GM23338 (cell line): ENCODE results near the gene SH2D6. TPM values are rescaled to one million over a fixed set of nuclear protein-coding genes. Genes with fewer than 3 reads are reported as not detected.
A peak's percentile ranks its signal among the peaks of the same experiment; 100 is the strongest.

Source experiments
- ATAC-seq: fragments of 200-7000 bp; cut with Tn5 transposase; 3 replicates; pipeline ENCODE4 v1.9.1; 2020
- DNase-seq: peaks from one replicate; pipeline ENCODE4 v3.0.0-alpha.2; 2015; ENCODE audit warnings: low spot score
- H2AFZ ChIP-seq: fragments of 200-600 bp; sonication (generic); 2 replicates; pipeline ENCODE4 v1.8.0; 2016; ENCODE audit warnings: antibody characterized with exemption, mild to moderate bottlenecking, moderate library complexity
- H3F3A ChIP-seq: fragments of 200-600 bp; sonication (generic); replicated peaks from 2 replicates; pipeline ENCODE4 v1.8.0; 2017; ENCODE audit warnings: antibody characterized with exemption, mixed run types, low read depth
- H3K27ac ChIP-seq: fragments of 200-600 bp; sonication (generic); 2 replicates; pipeline ENCODE4 v1.6.1; 2016; ENCODE audit warnings: low read depth
- H3K27me3 ChIP-seq: fragments of 200-600 bp; sonication (generic); 2 replicates; pipeline ENCODE4 v1.8.0; 2016; ENCODE audit warnings: mild to moderate bottlenecking, mixed run types, moderate library complexity; ENCODE audit not compliant: insufficient read depth
- H3K36me3 ChIP-seq: fragments of 200-600 bp; sonication (generic); 2 replicates; pipeline ENCODE4 v1.8.0; 2016; ENCODE audit warnings: mild to moderate bottlenecking; ENCODE audit not compliant: insufficient read depth
- H3K4me1 ChIP-seq: fragments of 200-600 bp; sonication (generic); 2 replicates; pipeline ENCODE4 v1.8.0; 2016; ENCODE audit warnings: mild to moderate bottlenecking, moderate library complexity; ENCODE audit not compliant: insufficient read depth
- H3K4me2 ChIP-seq: fragments of 200-600 bp; sonication (generic); 2 replicates; pipeline ENCODE4 v1.7.1; 2017; ENCODE audit warnings: mixed run types
- H3K4me3 ChIP-seq: fragments of 200-600 bp; sonication (generic); 2 replicates; pipeline ENCODE4 v1.6.1; 2016; ENCODE audit warnings: mixed run types
- H3K79me2 ChIP-seq: fragments of 200-600 bp; sonication (generic); replicated peaks from 2 replicates; pipeline ENCODE4 v1.8.0; 2017; ENCODE audit warnings: mild to moderate bottlenecking; ENCODE audit not compliant: insufficient read depth
- H3K9me2 ChIP-seq: fragments of 200-600 bp; sonication (generic); 2 replicates; pipeline ENCODE4 v1.8.0; 2017; ENCODE audit not compliant: insufficient read depth
- H4K20me1 ChIP-seq: fragments of 200-600 bp; sonication (generic); replicated peaks from 2 replicates; pipeline ENCODE4 v1.8.0; 2017; ENCODE audit warnings: mild to moderate bottlenecking; ENCODE audit not compliant: insufficient read depth
- H3K27ac Mint-ChIP-seq: 2 replicates; pipeline ENCODE4 v1.8.0; 2020; ENCODE audit warnings: inconsistent platforms, mild to moderate bottlenecking, moderate library complexity, mixed read lengths
- H3K27me3 Mint-ChIP-seq: 3 replicates; pipeline ENCODE4 v1.8.0; 2022; ENCODE audit warnings: low read depth, mild to moderate bottlenecking, moderate library complexity, mixed read lengths, inconsistent platforms; ENCODE audit not compliant: insufficient read depth, poor library complexity
- H3K36me3 Mint-ChIP-seq: 3 replicates; pipeline ENCODE4 v1.8.0; 2021; ENCODE audit warnings: low read depth, mild to moderate bottlenecking, inconsistent platforms, moderate library complexity, mixed read lengths
- H3K4me1 Mint-ChIP-seq: 3 replicates; pipeline ENCODE4 v1.8.0; 2020; ENCODE audit warnings: mild to moderate bottlenecking, inconsistent platforms, mixed read lengths
- H3K4me3 Mint-ChIP-seq: 3 replicates; pipeline ENCODE4 v1.8.0; 2021; ENCODE audit warnings: moderate library complexity, mild to moderate bottlenecking, inconsistent platforms, mixed read lengths
- H3K9me3 Mint-ChIP-seq: 3 replicates; pipeline ENCODE4 v1.8.0; 2020; ENCODE audit warnings: moderate library complexity, mild to moderate bottlenecking, inconsistent platforms, mixed read lengths
- CREB1 ChIP-seq: fragments of 250-450 bp; sonication (Bioruptor Pico); IDR thresholded peaks from 2 replicates; pipeline ENCODE4 v1.5.0; 2020; ENCODE audit warnings: low read depth, mild to moderate bottlenecking, moderate library complexity
- EZH2phosphoT487 ChIP-seq: fragments of 200-600 bp; sonication (generic); IDR thresholded peaks from one replicate; pipeline ENCODE4 v1.8.1; 2018; ENCODE audit warnings: antibody characterized with exemption; ENCODE audit not compliant: unreplicated experiment
- JUNB ChIP-seq: IDR thresholded peaks from one replicate; pipeline ENCODE4 v1.6.1; 2016; ENCODE audit warnings: antibody characterized with exemption; ENCODE audit not compliant: unreplicated experiment
- NANOG ChIP-seq: IDR thresholded peaks from 2 replicates; pipeline ENCODE4 v1.6.1; 2016; ENCODE audit warnings: antibody characterized with exemption, borderline replicate concordance
- POLR2AphosphoS5 ChIP-seq: IDR thresholded peaks from 2 replicates; pipeline ENCODE4 v1.6.1; 2016; ENCODE audit warnings: antibody characterized with exemption, low read depth
- polyA plus RNA-seq: library from polyadenylated mRNA; unstranded; fragments of >200 nt; fragmentation: Nextera tagmentation; extraction: Ambion mirVana; gene quantifications from 2 replicates; pipeline ENCODE4 v1.2.1, GENCODE V29; 2016
- total RNA-seq: library from RNA; depleted of rRNA; stranded (reverse); fragments of >200 nt; shearing (Covaris generic); gene quantifications from 2 replicates; pipeline ENCODE4 v1.2.3, GENCODE V29; 2014
- TF ChIP-seq, protein P1 (sequence below): IDR thresholded peaks from one replicate; pipeline ENCODE4 v1.6.1; 2018; ENCODE audit warnings: antibody characterized with exemption; ENCODE audit not compliant: unreplicated experiment
- TF ChIP-seq, protein P2 (sequence below): IDR thresholded peaks from 2 replicates; pipeline ENCODE4 v1.6.1; 2016; ENCODE audit warnings: antibody characterized with exemption

Gene SH2D6
- total and polyA plus RNA-seq, 2 experiments from 2014 or later, result 0.37 TPM; not detected in 1

DNA sequence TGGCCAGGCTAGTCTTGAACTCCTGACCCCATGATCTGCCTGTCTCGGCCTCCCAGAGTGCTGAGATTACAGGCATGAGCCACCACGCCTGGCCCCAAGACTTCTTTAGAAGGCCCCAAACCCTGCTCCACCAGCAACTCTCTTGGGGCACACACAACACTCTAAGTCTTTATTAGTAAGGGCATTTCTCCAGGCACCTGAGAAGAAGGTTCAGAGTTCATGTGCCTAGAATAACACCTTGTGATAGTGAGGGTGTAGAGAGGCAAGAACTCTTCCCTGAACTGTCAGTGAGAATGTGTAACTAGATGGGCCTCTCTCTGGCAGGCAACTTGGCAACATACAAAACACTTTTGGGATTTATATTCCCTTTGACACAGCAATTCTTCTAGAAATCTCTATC lies 43.8 kb downstream of the SH2D6 start:
- no peak overlapping the region for H3K4me3 ChIP-seq
- H3K27ac ChIP-seq, result no peak overlapping the region
- Mint-ChIP-seq H3K27ac (no peak overlapping the region), H3K27me3 (peaks cover 6% of the 10 kb centered on the region), H3K9me3 (peaks cover 3% of the 10 kb centered on the region; the same call in 1 of the 3 replicates), H3K4me1 (peaks cover 21% of the 10 kb centered on the region), H3K36me3 (no peaks in the 10 kb centered on the region), H3K4me3 (no peak overlapping the region)
- TF ChIP-seq, protein P1, sequence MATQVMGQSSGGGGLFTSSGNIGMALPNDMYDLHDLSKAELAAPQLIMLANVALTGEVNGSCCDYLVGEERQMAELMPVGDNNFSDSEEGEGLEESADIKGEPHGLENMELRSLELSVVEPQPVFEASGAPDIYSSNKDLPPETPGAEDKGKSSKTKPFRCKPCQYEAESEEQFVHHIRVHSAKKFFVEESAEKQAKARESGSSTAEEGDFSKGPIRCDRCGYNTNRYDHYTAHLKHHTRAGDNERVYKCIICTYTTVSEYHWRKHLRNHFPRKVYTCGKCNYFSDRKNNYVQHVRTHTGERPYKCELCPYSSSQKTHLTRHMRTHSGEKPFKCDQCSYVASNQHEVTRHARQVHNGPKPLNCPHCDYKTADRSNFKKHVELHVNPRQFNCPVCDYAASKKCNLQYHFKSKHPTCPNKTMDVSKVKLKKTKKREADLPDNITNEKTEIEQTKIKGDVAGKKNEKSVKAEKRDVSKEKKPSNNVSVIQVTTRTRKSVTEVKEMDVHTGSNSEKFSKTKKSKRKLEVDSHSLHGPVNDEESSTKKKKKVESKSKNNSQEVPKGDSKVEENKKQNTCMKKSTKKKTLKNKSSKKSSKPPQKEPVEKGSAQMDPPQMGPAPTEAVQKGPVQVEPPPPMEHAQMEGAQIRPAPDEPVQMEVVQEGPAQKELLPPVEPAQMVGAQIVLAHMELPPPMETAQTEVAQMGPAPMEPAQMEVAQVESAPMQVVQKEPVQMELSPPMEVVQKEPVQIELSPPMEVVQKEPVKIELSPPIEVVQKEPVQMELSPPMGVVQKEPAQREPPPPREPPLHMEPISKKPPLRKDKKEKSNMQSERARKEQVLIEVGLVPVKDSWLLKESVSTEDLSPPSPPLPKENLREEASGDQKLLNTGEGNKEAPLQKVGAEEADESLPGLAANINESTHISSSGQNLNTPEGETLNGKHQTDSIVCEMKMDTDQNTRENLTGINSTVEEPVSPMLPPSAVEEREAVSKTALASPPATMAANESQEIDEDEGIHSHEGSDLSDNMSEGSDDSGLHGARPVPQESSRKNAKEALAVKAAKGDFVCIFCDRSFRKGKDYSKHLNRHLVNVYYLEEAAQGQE, result no peak
- no peak for TF ChIP-seq JUNB
- no peak overlapping the region for H2AFZ ChIP-seq
- H3K27me3 ChIP-seq, result no peaks in the 10 kb centered on the region
- no peak overlapping the region for H3K4me2 ChIP-seq
- H3F3A ChIP-seq, result no peaks in the 10 kb centered on the region
- ATAC-seq (no peak), DNase-seq (no peak)
- peaks cover 11% of the 10 kb centered on the region for H3K4me1 ChIP-seq
- no peaks in the 10 kb centered on the region for H4K20me1 ChIP-seq
- H3K36me3 ChIP-seq, result no peaks in the 10 kb centered on the region
- H3K79me2 ChIP-seq, result no peaks in the 10 kb centered on the region
- no peaks in the 10 kb centered on the region; the same call in 1 of the 2 replicates for H3K9me2 ChIP-seq

DNA sequence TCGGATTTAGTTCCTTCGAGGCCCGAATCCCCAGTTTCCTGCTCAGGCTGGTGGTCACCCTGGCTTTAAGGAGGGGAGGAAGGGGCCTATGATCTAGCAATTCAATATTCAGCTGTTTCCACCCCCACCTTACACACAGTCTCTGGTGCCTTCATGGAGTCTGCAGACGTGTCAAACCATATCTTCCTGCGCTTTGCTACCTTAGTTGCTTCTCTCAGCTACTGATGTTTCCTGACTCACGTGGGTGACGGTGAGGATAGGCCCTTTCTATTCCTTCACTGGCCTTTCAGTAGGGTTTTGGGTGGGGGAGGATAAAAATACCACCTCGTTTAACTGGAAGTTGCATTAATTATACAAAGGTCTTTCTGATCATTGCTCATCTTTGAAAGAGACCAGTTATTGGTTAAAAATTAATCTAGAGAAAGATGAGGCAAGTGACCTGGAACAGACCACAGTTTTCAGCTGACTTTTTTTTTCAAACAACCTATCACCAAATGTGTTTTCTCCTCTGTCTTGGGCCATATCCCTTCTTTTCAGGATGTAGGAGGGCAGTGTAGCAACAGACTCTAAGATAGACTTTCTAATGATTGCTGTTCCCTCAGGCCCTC lies 49.7 kb downstream of the SH2D6 start:
- Histone ChIP-seq H2AFZ (peak overlapping the region; percentile 3; the same call in 1 of the 2 replicates), H3K79me2 (no peaks in the 10 kb centered on the region), H3K9me2 (no peaks in the 10 kb centered on the region), H4K20me1 (no peaks in the 10 kb centered on the region), H3K36me3 (no peaks in the 10 kb centered on the region), H3K27ac (no peak overlapping the region; the same call in 1 of the 2 replicates), H3F3A (0 out of 2 replicates have a peak, but pooled peaks cover 4% of the 10 kb centered on the region), H3K4me2 (peak overlapping the region; percentile 60), H3K27me3 (no peaks in the 10 kb centered on the region), H3K4me1 (peaks cover 12% of the 10 kb centered on the region), H3K4me3 (no peak overlapping the region)
- no peak for DNase-seq
- H3K9me3 Mint-ChIP-seq, result no peaks in the 10 kb centered on the region
- no peak; the same call in 2 of the 3 replicates for ATAC-seq
- H3K27me3 Mint-ChIP-seq, result peaks cover 1% of the 10 kb centered on the region
- H3K27ac Mint-ChIP-seq, result peak overlapping the region; percentile 70
- H3K4me3 Mint-ChIP-seq, result no peak overlapping the region; the same call in 2 of the 3 replicates
- no peaks in the 10 kb centered on the region for H3K36me3 Mint-ChIP-seq
- H3K4me1 Mint-ChIP-seq, result peaks cover 18% of the 10 kb centered on the region
- TF ChIP-seq JUNB (no peak), EZH2phosphoT487 (no peak), NANOG (no peak), CREB1 (CRISPR knock-in tag) (no peak), POLR2AphosphoS5 (no peak)
- TF ChIP-seq, protein P2, sequence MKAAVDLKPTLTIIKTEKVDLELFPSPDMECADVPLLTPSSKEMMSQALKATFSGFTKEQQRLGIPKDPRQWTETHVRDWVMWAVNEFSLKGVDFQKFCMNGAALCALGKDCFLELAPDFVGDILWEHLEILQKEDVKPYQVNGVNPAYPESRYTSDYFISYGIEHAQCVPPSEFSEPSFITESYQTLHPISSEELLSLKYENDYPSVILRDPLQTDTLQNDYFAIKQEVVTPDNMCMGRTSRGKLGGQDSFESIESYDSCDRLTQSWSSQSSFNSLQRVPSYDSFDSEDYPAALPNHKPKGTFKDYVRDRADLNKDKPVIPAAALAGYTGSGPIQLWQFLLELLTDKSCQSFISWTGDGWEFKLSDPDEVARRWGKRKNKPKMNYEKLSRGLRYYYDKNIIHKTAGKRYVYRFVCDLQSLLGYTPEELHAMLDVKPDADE, result no peak
- TF ChIP-seq, protein P1, result no peak
